HL-60 (cell line): ENCODE results near the gene KMT2E.

Experiments used
- DNase-seq, 2 experiments: peaks; one replicate each; pipeline ENCODE4 v3.0.0-alpha.2; 2010 to 2020; ENCODE audit warnings: low read depth in 1 of 2, low spot score in 1 of 2
- H3K27ac ChIP-seq: fragments of 250-450 bp; sonication (Bioruptor Pico); replicated peaks from 2 replicates; pipeline ENCODE4 v1.5.1; 2020; ENCODE audit warnings: mild to moderate bottlenecking, moderate library complexity
- H3K27me3 ChIP-seq: fragments of 250-450 bp; sonication (Bioruptor Pico); 2 replicates; pipeline ENCODE4 v1.5.1; 2021; ENCODE audit warnings: mild to moderate bottlenecking, moderate library complexity; ENCODE audit not compliant: insufficient read depth, poor library complexity, severe bottlenecking
- H3K4me3 ChIP-seq: replicated peaks from 2 replicates; pipeline ENCODE4 v1.5.1; 2011; ENCODE audit warnings: mild to moderate bottlenecking, control low read depth, low read length; ENCODE audit not compliant: insufficient read depth
- CTCF ChIP-seq: IDR thresholded peaks from one replicate; pipeline ENCODE4 v1.5.1; 2011; ENCODE audit warnings: low read length, control low read depth, inconsistent platforms; ENCODE audit not compliant: insufficient read depth
- GABPA ChIP-seq: IDR thresholded peaks from 2 replicates; pipeline ENCODE4 v1.6.1; 2012; ENCODE audit warnings: low read depth
- POLR2AphosphoS5 ChIP-seq: IDR thresholded peaks from 2 replicates; pipeline ENCODE4 v1.6.1; 2012; ENCODE audit warnings: low read depth
- SPI1 ChIP-seq: IDR thresholded peaks from 2 replicates; pipeline ENCODE4 v1.6.1; 2012; ENCODE audit warnings: low read depth, mild to moderate bottlenecking, borderline replicate concordance
- TF ChIP-seq, protein P1 (sequence below): IDR thresholded peaks from 2 replicates; pipeline ENCODE4 v1.6.1; 2012; ENCODE audit warnings: low read depth; ENCODE audit not compliant: insufficient replicate concordance

KMT2E gene

DNA sequence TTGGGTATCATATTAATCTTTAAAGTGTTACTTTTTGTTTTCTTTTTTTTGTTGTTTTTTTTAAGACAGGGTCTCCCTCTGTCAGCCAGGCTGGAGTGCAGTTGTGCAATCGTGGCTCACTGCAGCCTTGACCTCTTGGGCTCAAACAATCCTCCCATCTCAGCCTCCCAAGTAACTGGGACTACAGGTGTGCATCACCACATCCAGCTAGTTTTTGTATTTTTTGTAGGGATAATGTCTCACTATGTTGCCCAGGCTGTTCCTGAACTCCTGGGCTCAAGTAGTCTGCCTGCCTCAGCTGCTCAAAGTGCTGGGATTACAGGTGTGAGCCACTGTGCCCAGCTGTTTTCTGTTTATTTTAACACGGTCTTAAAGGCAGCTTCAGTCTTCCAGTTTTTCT is 23.3 kb downstream of the KMT2E start:
- Histone ChIP-seq H3K27me3 (no peaks in the 10 kb centered on the region), H3K27ac (no peak overlapping the region), H3K4me3 (no peak overlapping the region)
- TF ChIP-seq SPI1 (no peak), CTCF (no peak), GABPA (no peak), POLR2AphosphoS5 (no peak)
- TF ChIP-seq, protein P1, sequence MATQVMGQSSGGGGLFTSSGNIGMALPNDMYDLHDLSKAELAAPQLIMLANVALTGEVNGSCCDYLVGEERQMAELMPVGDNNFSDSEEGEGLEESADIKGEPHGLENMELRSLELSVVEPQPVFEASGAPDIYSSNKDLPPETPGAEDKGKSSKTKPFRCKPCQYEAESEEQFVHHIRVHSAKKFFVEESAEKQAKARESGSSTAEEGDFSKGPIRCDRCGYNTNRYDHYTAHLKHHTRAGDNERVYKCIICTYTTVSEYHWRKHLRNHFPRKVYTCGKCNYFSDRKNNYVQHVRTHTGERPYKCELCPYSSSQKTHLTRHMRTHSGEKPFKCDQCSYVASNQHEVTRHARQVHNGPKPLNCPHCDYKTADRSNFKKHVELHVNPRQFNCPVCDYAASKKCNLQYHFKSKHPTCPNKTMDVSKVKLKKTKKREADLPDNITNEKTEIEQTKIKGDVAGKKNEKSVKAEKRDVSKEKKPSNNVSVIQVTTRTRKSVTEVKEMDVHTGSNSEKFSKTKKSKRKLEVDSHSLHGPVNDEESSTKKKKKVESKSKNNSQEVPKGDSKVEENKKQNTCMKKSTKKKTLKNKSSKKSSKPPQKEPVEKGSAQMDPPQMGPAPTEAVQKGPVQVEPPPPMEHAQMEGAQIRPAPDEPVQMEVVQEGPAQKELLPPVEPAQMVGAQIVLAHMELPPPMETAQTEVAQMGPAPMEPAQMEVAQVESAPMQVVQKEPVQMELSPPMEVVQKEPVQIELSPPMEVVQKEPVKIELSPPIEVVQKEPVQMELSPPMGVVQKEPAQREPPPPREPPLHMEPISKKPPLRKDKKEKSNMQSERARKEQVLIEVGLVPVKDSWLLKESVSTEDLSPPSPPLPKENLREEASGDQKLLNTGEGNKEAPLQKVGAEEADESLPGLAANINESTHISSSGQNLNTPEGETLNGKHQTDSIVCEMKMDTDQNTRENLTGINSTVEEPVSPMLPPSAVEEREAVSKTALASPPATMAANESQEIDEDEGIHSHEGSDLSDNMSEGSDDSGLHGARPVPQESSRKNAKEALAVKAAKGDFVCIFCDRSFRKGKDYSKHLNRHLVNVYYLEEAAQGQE: no peak
- no peak for DNase-seq

- no peak for TF ChIP-seq GABPA
- no peak for TF ChIP-seq POLR2AphosphoS5
- no peak for TF ChIP-seq SPI1
- no peak for DNase-seq
- no peak overlapping the region for H3K27ac ChIP-seq
- no peaks in the 10 kb centered on the region for H3K27me3 ChIP-seq
- H3K4me3 ChIP-seq: no peak overlapping the region
These were observed 30.6 kb downstream of the KMT2E start for GRCh38 chr7:105044449-105045070.

DNA sequence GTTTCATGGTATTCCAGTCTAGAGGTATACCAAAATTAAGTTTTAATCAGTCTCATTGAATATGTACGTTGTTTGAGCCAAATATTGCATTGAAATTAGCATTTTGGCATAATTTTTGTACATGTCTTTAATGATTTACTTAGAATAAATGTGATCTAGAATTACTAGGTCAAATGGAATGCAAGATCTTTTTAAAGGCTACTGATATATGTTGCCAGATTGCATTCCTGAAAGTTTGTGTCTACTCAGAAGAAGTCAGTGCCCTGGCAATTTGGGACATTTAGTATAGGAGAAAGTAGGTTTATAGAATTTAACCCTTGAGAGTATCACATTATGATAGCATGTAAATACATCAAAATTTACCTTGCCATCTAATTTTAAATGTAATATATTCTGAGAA is 32.4 kb downstream of the KMT2E start:
- H3K27me3 ChIP-seq: no peaks in the 10 kb centered on the region
- TF ChIP-seq POLR2AphosphoS5 (no peak), GABPA (no peak), CTCF (no peak), SPI1 (no peak)
- TF ChIP-seq, protein P1: no peak
- H3K27ac ChIP-seq: no peak overlapping the region
- H3K4me3 ChIP-seq: no peak overlapping the region
- DNase-seq: no peak

- H3K27me3 ChIP-seq: no peaks in the 10 kb centered on the region
- H3K4me3 ChIP-seq: no peak overlapping the region
- no peak overlapping the region for H3K27ac ChIP-seq
- no peak for DNase-seq
- TF ChIP-seq POLR2AphosphoS5 (no peak), SPI1 (no peak), CTCF (no peak), GABPA (no peak)
- TF ChIP-seq, protein P1: no peak
These were observed 33.9 kb downstream of the KMT2E start for GRCh38 chr7:105047932-105048331.
